K562 (cell line): ENCODE data around the gene DYSF. TPM values are rescaled to one million over a fixed set of nuclear protein-coding genes. Genes with fewer than 3 reads are reported as not detected.

ENCODE experiments used
- DEAF1 ChIP-seq: fragments of 450-650 bp; formaldehyde crosslinking; IDR thresholded peaks from 2 replicates; pipeline ENCODE4 v1.4.0; 2020; ENCODE audit warnings: mild to moderate bottlenecking, moderate library complexity
- ESRRA ChIP-seq: fragments of 450-650 bp; IDR thresholded peaks from 2 replicates; pipeline ENCODE4 v1.6.1; 2014; ENCODE audit warnings: low read depth, mild to moderate bottlenecking, moderate library complexity, borderline replicate concordance
- FUS ChIP-seq: fragments of 200-400 bp; formaldehyde crosslinking; optimal IDR thresholded peaks from 2 replicates; pipeline ENCODE3; 2017; ENCODE audit warnings: low read depth, low read length
- REST ChIP-seq, 2 experiments: fragments of 450-650 bp; formaldehyde crosslinking in 1 of 2; IDR thresholded peaks; 2 replicates each; pipeline versions ENCODE4 v1.4.0 to v1.6.1; 2014 to 2020; ENCODE audit warnings: mild to moderate bottlenecking in 2 of 2, borderline replicate concordance in 1 of 2, low read depth in 1 of 2
- SMARCA4 ChIP-seq: fragments of 450-650 bp; IDR thresholded peaks from 2 replicates; pipeline ENCODE4 v1.6.1; 2016
- polyA plus RNA-seq, 8 experiments: library from polyadenylated mRNA; depleted of rRNA in 4 of 8; stranded (reverse) in 5 of 8; unstranded in 3 of 8; fragments of >200 nt; fragmentation: Nextera tagmentation in 2 of 8; fragmentation: Illumina TruSeq in 1 of 8; extraction: Ambion mirVana in 2 of 8; extraction: Trizol in 1 of 8; gene quantifications; 2 replicates each; pipeline versions ENCODE4 v1.2.1 to v1.2.3, GENCODE V29; 2011 to 2014; ENCODE audit warnings: inconsistent platforms in 1 of 8, missing spikeins in 1 of 8
- total RNA-seq, 7 experiments: library from RNA; depleted of rRNA in 6 of 7; stranded (reverse); fragments of >200 nt in 6 of 7; fragmentation: Illumina TruSeq in 2 of 7; extraction: Trizol in 2 of 7; gene quantifications; 2 replicates each; pipeline versions ENCODE4 v1.2.1 to v1.2.3, GENCODE V29; 2011 to 2021; ENCODE audit warnings: low replicate concordance in 1 of 7

DYSF gene
- total and polyA plus RNA-seq, 9 of the 15 experiments (the other 6 are each of a cell fraction or from before 2014, with no cell fraction given), result 0.01 to 0.80 (median 0.29) TPM

- TF ChIP-seq DEAF1, result no peak
- no peak for TF ChIP-seq FUS
- no peak for TF ChIP-seq REST (IDR thresholded peaks at IDR 0.05; ENCODE audit: borderline replicate concordance)
- no peak for TF ChIP-seq REST (CRISPR knock-in tag; IDR thresholded peaks at IDR 0.05; ENCODE audit: low read depth)
- TF ChIP-seq ESRRA, result no peak
- TF ChIP-seq SMARCA4, result no peak
Measured at GRCh38 chr2:71597756-71598155, 144.4 kb downstream of the DYSF start (continued).
